Suppressor macrophage (primary cell): ENCODE data around the gene MPRIP.
"Not testable (repeated sequence)": the region's sequence is repeated elsewhere in the genome, so short reads cannot be mapped to it uniquely, and the experiment has no call there.

Experiments used
- DNase-seq, 4 experiments: peaks; one replicate each; pipeline ENCODE4 v3.0.0-alpha.2; 2020 to 2022
- total RNA-seq, 17 experiments: gene quantifications; one replicate each; lab custom pipeline; 2026; ENCODE audit warnings: mixed read lengths in 6 of 17, inconsistent platforms in 3 of 17; lab: John Stamatoyannopoulos, UW

Gene MPRIP, protein sequence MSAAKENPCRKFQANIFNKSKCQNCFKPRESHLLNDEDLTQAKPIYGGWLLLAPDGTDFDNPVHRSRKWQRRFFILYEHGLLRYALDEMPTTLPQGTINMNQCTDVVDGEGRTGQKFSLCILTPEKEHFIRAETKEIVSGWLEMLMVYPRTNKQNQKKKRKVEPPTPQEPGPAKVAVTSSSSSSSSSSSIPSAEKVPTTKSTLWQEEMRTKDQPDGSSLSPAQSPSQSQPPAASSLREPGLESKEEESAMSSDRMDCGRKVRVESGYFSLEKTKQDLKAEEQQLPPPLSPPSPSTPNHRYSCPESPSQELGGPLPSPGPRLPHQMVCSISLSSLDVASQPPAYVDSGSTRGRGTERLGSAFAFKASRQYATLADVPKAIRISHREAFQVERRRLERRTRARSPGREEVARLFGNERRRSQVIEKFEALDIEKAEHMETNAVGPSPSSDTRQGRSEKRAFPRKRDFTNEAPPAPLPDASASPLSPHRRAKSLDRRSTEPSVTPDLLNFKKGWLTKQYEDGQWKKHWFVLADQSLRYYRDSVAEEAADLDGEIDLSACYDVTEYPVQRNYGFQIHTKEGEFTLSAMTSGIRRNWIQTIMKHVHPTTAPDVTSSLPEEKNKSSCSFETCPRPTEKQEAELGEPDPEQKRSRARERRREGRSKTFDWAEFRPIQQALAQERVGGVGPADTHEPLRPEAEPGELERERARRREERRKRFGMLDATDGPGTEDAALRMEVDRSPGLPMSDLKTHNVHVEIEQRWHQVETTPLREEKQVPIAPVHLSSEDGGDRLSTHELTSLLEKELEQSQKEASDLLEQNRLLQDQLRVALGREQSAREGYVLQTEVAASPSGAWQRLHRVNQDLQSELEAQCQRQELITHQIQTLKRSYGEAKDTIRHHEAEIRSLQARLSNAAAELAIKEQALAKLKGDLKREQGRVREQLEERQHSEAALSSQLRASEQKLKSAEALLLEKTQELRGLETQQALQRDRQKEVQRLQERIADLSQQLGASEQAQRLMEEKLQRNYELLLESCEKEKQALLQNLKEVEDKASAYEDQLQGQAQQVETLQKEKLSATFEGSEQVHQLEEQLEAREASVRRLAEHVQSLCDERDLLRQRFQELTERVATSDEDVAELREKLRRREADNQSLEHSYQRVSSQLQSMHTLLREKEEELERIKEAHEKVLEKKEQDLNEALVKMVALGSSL (N-terminal part only)
- total RNA-seq = 45.1 to 114 (median 77.8) reads per million in 17 experiments

DNA sequence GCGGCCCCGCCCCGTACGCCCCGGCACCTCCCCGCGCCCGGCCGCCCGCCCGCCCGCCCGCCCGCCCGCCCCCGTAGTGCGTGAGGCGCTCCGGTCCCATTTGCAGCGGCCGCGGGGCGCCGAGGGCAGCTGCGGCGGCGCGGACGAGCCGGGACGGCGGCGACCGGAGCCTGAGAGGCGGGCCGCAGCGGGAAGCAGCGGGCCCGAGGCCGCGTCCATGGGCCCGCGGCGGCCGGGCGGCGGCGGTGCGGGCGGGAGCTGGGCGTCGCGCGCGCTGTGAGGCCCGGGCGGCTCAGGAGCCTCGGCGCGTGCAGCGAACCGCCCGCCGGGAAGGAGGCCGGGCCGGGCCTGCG, at the start of gene MPRIP:
MPRIP (plus strand) TSS at position 74 of the 353 bp plus-strand sequence. CDS start 392 bp downstream, outside the sequence.
- DNase-seq = no peak

- no peak for DNase-seq
These were observed 47.6 kb upstream of the MPRIP start for GRCh38 chr17:16994631-16995030.

- no peak for DNase-seq
These were observed 46.3 kb upstream of the MPRIP start for GRCh38 chr17:16995930-16996329.

DNA sequence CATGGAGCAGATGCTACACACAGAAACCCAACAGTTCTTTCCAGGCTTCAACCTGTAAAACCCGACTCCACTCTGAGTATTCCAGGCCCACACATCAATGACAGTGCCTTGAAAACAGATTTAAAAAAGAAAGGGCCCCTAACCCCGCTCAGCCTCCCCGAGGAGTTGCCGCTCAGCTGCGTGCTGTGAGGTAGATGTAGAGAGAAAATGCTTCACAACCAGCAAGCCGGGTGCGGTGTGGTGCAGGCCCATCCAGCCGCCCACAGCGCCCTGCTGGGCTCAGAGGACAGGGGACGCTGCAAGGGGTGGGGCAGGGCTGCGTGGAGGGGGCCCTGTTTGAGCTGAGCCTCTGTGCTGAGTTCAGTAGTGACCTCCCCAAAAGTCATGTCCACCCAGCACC, 45.5 kb upstream of the MPRIP start:
- not testable (repeated sequence) for DNase-seq

DNA sequence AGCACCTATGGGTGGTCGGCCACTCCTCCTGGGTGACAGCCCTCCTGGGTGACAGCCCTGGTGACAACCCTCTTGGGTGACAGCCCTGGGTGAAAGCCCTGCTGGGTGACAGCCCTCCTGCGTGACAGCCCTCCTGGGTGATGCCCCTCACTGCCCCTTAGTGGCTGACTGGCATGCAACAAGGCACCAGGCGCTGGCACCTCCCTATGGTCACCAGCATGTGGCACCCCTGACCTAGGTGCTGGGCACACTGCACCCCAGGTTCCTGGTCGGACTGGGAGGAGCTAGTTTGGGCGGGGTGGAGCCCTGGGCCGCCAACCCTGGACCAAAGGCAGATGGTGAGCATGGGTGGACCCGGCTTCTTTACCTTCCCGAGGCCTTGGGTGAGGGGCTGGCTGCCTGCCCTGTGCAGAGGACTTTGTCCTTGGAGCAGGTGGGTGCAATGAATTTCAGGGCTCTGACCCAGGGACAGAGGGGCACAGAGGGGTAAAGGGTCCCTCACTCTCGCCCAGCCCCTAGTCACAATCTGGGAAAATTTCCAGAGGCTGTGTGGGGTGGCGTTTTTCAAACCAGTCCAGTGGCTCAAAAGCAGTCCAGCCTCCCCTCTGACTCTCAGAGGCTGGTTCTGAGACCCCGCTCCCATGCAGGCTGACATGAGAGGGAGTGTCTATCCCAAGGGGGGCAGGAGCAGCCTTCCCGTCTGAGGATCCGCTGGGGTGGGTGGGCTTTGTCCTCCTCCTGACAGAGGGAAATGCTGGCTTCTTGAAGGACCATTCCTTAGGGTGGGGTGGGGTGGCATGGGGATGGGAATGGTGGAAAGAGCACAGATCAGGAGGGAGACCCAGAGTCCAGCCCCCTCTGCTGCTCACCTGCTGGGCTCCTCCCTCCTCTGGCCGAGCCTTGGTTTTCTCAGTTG, 44.5 kb upstream of the MPRIP start:
- peak in 1 of 4 experiments; percentile 75 for DNase-seq

DNA sequence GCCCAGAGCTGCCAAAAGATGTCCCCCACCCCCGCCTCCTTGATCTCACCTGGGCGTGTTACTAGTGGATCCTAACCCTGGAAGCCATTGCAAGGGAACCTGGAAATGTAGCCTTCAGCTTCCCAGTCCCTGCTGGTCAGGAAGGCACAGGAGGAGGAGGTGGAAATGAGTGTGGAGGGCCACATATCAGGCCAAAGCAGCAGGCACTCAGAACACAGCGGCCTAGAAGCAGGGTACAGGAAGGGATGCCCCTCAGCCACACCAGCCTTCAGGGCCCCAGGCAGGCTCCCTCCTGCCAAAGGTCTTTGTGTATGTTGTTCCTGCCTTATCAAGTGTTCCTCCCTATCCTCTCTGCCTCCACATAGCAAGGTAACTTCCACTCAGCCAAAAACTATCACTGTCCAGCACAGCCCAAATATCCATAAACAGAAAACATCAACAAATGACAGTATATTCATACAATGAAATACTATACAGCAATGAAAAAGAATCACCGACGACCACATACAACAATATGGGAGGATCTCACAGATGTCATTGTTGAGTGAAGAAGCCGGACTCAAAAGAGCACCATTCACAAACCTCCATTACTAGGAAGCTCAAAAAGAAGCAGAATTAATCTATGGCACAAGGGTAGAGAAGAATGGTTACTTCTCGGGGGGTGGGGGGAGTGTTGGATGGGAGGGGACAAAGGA, 42.2 kb upstream of the MPRIP start:
- no peak for DNase-seq

DNA sequence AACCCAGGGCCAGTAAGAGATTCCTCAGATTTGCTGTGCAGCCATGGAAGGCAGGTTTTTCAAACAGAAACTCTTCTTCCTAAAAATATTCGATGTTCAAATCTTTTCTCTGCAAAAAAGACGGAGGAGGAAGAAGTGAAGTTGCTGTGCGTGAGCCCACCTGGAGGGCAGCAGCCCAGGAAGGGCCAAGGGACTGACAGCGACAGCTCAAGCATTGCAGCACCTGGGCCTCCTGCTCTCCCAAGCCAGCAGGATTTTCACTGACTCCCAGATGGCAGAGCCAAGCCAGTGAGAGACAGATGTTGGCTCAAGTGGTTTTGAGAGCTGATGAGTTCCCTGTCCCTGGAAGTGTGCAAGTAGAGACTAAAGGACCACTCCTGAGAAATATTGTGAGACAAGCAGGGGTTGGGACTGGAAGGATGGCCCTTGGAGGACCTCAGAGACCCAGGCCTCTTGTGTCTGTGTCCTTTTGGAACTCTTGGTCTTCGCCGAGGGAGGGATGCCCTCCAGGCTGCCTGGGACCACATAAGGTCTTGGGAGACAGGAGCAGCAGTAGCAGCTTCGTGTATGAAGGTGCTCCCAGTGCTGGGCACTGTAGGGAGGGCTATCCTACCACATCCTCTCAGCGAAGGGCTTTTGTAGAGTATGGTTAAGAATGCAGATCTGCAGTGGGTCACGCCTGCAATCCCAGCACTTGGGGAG, 41.0 kb upstream of the MPRIP start:
- no peak for DNase-seq

DNA sequence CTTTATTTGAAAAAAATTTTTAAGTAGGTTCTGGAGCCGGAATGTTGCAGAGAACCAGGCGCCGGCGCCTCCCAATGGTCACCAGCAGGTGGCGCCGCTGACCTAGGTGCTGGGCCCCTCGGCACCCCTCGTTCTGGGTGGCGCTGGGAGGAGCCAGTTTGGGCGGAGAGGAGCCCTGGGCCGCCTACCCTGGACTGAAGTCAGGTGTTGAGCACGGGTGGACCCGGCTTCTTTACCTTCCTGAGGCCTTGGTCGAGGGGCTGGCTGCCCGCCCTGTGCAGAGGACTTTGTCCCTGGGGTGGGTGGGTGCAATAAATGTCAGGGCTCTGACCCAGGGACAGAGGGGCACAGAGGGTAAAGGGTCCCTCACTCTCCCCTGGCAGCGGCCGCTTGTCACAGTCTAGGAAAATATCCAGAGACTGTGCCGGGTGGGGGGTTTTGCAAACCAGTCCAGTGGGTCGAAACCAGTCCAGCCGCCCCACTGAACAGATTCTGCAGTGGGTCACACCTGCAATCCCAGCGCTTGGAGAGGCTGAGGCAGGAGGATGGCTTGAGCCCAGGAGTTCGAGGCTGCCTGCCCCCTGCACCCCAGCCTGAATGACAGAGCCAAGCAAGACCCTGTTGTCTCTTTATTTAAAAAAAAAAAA, 40.3 kb upstream of the MPRIP start:
- DNase-seq = peak; percentile 65 to 86 (median 84)

- not testable (repeated sequence) for DNase-seq
These were observed 39.2 kb upstream of the MPRIP start for GRCh38 chr17:17002731-17003715.

GRCh38 chr17:17004251-17004996, 37.8 kb upstream of the MPRIP start:
- DNase-seq = no peak

DNA sequence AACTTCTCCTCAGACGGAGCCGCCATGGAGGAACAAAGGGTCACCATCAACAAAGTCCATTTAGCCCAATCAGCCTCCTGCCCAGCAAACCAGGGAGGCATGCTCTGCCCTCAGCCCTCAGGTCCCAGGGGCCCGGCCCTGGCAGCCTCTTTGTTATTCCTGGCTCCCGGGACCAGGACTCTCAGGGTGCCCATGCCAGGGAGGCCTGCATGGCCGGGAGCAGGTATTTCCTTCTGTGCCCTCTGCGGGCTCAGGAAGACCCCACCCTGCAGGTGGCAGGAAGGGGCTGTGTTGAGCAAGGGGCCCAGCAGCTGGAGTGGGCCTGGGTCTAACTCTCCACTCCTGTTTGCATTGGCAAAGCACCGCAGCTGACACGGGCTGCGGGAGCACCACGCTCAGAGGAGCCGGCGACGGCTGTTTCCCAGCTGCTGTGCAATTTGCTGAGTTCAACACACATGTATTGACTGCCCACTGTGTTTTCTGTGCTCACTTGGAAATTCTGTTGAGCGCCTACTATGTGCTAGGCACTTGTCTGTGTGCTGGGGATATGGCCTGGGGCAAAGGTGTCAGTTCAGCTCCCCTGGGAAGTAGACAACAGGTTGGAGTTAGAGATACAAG, 37.2 kb upstream of the MPRIP start:
- not testable (repeated sequence) for DNase-seq

- not testable (repeated sequence) for DNase-seq
These were observed 34.4 kb upstream of the MPRIP start for GRCh38 chr17:17007891-17008290.

- not testable (repeated sequence) for DNase-seq
These were observed 33.4 kb upstream of the MPRIP start for GRCh38 chr17:17008621-17009397.

GRCh38 chr17:17009972-17010371, 32.3 kb upstream of the MPRIP start:
- not testable (repeated sequence) for DNase-seq

- DNase-seq = not testable (repeated sequence)
These were observed 31.7 kb upstream of the MPRIP start for GRCh38 chr17:17010545-17011034.
